Activated T-helper 1 cell treated with Interleukin-2 at 50 U/mL for 16 hours (primary cell): Measurements from ENCODE around the gene PHLPP2.

Experiments used
- DNase-seq: peaks from one replicate; pipeline ENCODE4 v3.0.0-alpha.2; 2020; ENCODE audit warnings: low read depth

The PHLPP2 gene

GRCh38 chr16:71724320-71724751 lies at the start of gene PHLPP2:
PHLPP2 (minus strand) TSS chr16:71724701; CDS start chr16:71714795, 9,906 bp downstream.
- DNase-seq: no peak

GRCh38 chr16:71771571-71771970 lies 47.1 kb upstream of the PHLPP2 start:
- no peak for DNase-seq

GRCh38 chr16:71769222-71769621 lies 44.7 kb upstream of the PHLPP2 start:
- no peak for DNase-seq

GRCh38 chr16:71767060-71767900 lies 42.8 kb upstream of the PHLPP2 start:
- no peak for DNase-seq

- DNase-seq: no peak
Observed at GRCh38 chr16:71762186-71762585, 37.7 kb upstream of the PHLPP2 start.

GRCh38 chr16:71761097-71761496 lies 36.6 kb upstream of the PHLPP2 start:
- no peak for DNase-seq

GRCh38 chr16:71758293-71758760 lies 33.8 kb upstream of the PHLPP2 start:
- DNase-seq: no peak

GRCh38 chr16:71754652-71755051 lies 30.2 kb upstream of the PHLPP2 start:
- DNase-seq: no peak

- DNase-seq: no peak
Observed at GRCh38 chr16:71754108-71754507, 29.6 kb upstream of the PHLPP2 start.

- no peak for DNase-seq
Observed at GRCh38 chr16:71748226-71748625, 23.7 kb upstream of the PHLPP2 start.

GRCh38 chr16:71746442-71747046 lies 22.0 kb upstream of the PHLPP2 start:
- DNase-seq: no peak

- no peak for DNase-seq
Observed at GRCh38 chr16:71738855-71739254, 14.4 kb upstream of the PHLPP2 start.

- no peak for DNase-seq
Observed at GRCh38 chr16:71737501-71737900, 13.0 kb upstream of the PHLPP2 start.

- no peak for DNase-seq
Observed at GRCh38 chr16:71734511-71734910, 10.0 kb upstream of the PHLPP2 start.

- no peak for DNase-seq
Observed at GRCh38 chr16:71732587-71732986, 8.1 kb upstream of the PHLPP2 start.

GRCh38 chr16:71727551-71728324 lies 3.2 kb upstream of the PHLPP2 start:
- DNase-seq: no peak

GRCh38 chr16:71726476-71727315 lies 2.2 kb upstream of the PHLPP2 start:
- no peak for DNase-seq

GRCh38 chr16:71723537-71724319 lies 773 bp downstream of the PHLPP2 start:
- peak; percentile 73 for DNase-seq

- peak; percentile 32 for DNase-seq
Observed at GRCh38 chr16:71722801-71723536, 1.5 kb downstream of the PHLPP2 start.

GRCh38 chr16:71721066-71721740 lies 3.3 kb downstream of the PHLPP2 start:
- no peak for DNase-seq
